Cardiac muscle cell (in vitro differentiated cells and primary cell): ENCODE data around the gene NXPH1. TPM values are rescaled to one million over a fixed set of nuclear protein-coding genes. Genes with fewer than 3 reads are reported as not detected.
A peak's percentile ranks its signal among the peaks of the same experiment; 100 is the strongest.

ENCODE experiments used
- DNase-seq, 2 donors: peaks; one replicate each; pipeline versions ENCODE4 v3.0.0 to v3.0.0-alpha.2; 2010 to 2017; ENCODE audit warnings: low read depth in 1 of 2, low spot score in 1 of 2
- H3K27ac ChIP-seq: fragments of 200-600 bp; sonication (generic); 2 replicates; pipeline ENCODE4 v1.5.1; 2016
- H3K27me3 ChIP-seq: fragments of 200-600 bp; sonication (generic); 2 replicates; pipeline ENCODE4 v1.6.0; 2016; ENCODE audit warnings: control low read depth
- H3K36me3 ChIP-seq: fragments of 200-600 bp; sonication (generic); 2 replicates; pipeline ENCODE4 v1.5.1; 2016; ENCODE audit warnings: control low read depth
- H3K4me1 ChIP-seq: fragments of 200-600 bp; sonication (generic); 2 replicates; pipeline ENCODE4 v1.8.1; 2017; ENCODE audit warnings: low read depth, mild to moderate bottlenecking, mixed run types
- H3K4me3 ChIP-seq: fragments of 200-600 bp; sonication (generic); 2 replicates; pipeline ENCODE4 v1.5.1; 2016; ENCODE audit warnings: mild to moderate bottlenecking
- H3K9me3 ChIP-seq: fragments of 200-600 bp; sonication (generic); 2 replicates; pipeline ENCODE4 v1.5.1; 2017; ENCODE audit warnings: low read depth, mild to moderate bottlenecking, control low read depth
- CTCF ChIP-seq: IDR thresholded peaks from 2 replicates; pipeline ENCODE4 v1.5.1; 2012; ENCODE audit warnings: low read depth, mild to moderate bottlenecking, low read length
- polyA plus RNA-seq: library from polyadenylated mRNA; unstranded; fragments of >200 nt; fragmentation: Nextera tagmentation; extraction: Ambion mirVana; gene quantifications from 2 replicates; pipeline ENCODE4 v1.2.1, GENCODE V29; 2016
- total RNA-seq: library from RNA; depleted of rRNA; stranded (reverse); fragments of >200 nt; gene quantifications from 2 replicates; pipeline ENCODE4 v1.2.3, GENCODE V29; 2016

NXPH1 gene
- total and polyA plus RNA-seq, 2 experiments from 2014 or later, result 0.95 to 1.7 TPM

DNA sequence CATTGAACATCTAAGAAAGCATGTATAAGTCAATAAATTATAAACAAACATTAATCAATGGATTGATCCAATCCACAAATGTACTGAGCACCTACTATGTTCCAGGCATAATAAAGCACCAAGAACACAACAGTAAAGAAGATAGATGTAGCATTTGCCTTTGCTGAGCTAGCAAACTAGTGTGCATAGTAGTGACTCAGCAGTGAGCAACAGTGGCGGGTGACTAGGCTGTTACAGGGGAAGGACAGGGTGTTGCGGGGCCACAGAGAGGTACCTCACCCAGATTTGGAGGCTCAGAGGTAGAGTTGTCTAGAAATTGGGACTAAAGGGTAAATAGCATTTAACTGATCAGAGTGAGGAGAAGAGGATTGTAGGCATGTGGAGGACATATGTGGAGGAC, 83.6 kb downstream of the NXPH1 start:
- Histone ChIP-seq H3K36me3 (no peaks in the 10 kb centered on the region), H3K27ac (no peak overlapping the region), H3K4me3 (no peak overlapping the region), H3K9me3 (no peaks in the 10 kb centered on the region), H3K4me1 (no peaks in the 10 kb centered on the region), H3K27me3 (no peaks in the 10 kb centered on the region)
- no peak for TF ChIP-seq CTCF
- no peak for DNase-seq

DNA sequence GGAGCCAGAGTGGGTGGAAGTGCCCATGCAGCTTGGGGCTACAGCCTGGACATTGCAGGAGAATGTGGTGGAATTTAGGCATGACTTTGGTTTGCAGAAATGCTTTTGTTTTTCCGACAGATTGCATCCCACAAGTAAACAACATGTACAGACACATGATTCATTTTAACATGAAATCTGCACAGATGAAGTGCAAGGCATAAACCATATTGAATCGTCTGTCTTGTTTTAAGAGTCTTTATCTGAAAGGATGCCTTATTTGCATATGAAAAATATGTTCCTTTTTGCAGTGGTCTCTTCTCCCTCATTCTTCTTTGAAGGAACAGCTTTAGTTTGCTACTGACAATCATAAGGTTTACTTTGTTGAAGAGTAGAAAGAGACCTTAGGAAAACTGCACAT, 94.9 kb downstream of the NXPH1 start:
- Histone ChIP-seq H3K36me3 (no peaks in the 10 kb centered on the region), H3K4me1 (no peaks in the 10 kb centered on the region), H3K4me3 (no peak overlapping the region), H3K27ac (no peak overlapping the region), H3K9me3 (no peaks in the 10 kb centered on the region), H3K27me3 (no peaks in the 10 kb centered on the region)
- DNase-seq, result no peak
- no peak for TF ChIP-seq CTCF

GRCh38 chr7:8531991-8532515, 98.6 kb downstream of the NXPH1 start:
- H3K36me3 ChIP-seq, result no peaks in the 10 kb centered on the region
- H3K4me1 ChIP-seq, result no peaks in the 10 kb centered on the region
- TF ChIP-seq CTCF, result no peak
- H3K27ac ChIP-seq, result no peak overlapping the region
- H3K9me3 ChIP-seq, result no peaks in the 10 kb centered on the region
- H3K4me3 ChIP-seq, result no peak overlapping the region
- no peaks in the 10 kb centered on the region for H3K27me3 ChIP-seq
- DNase-seq, result no peak

- DNase-seq, result peak in 1 of 2 donors; percentile 13
- Histone ChIP-seq H3K9me3 (no peaks in the 10 kb centered on the region), H3K27ac (no peak overlapping the region), H3K27me3 (no peaks in the 10 kb centered on the region), H3K4me3 (no peak overlapping the region), H3K36me3 (no peaks in the 10 kb centered on the region), H3K4me1 (no peaks in the 10 kb centered on the region)
- TF ChIP-seq CTCF, result no peak
Observed at GRCh38 chr7:8536431-8536830, 103.0 kb downstream of the NXPH1 start.

- no peaks in the 10 kb centered on the region for H3K27me3 ChIP-seq
- H3K27ac ChIP-seq, result no peak overlapping the region
- DNase-seq, result no peak
- no peaks in the 10 kb centered on the region for H3K36me3 ChIP-seq
- TF ChIP-seq CTCF, result no peak
- no peak overlapping the region for H3K4me3 ChIP-seq
- H3K4me1 ChIP-seq, result no peaks in the 10 kb centered on the region
- no peaks in the 10 kb centered on the region for H3K9me3 ChIP-seq
Observed at GRCh38 chr7:8549046-8549445, 115.6 kb downstream of the NXPH1 start.

- H3K4me1 ChIP-seq, result no peaks in the 10 kb centered on the region
- H3K27me3 ChIP-seq, result no peaks in the 10 kb centered on the region
- no peaks in the 10 kb centered on the region for H3K9me3 ChIP-seq
- TF ChIP-seq CTCF, result no peak
- DNase-seq, result no peak
- no peaks in the 10 kb centered on the region for H3K36me3 ChIP-seq
- H3K27ac ChIP-seq, result no peak overlapping the region
- no peak overlapping the region for H3K4me3 ChIP-seq
Observed at GRCh38 chr7:8560501-8560900, 127.1 kb downstream of the NXPH1 start.
